EH (cell line): Measurements from ENCODE around the gene PACRG.

ENCODE experiments used
- DNase-seq: peaks from one replicate; pipeline ENCODE4 v3.0.0-alpha.2; 2015; ENCODE audit warnings: low read depth

Gene PACRG

DNA sequence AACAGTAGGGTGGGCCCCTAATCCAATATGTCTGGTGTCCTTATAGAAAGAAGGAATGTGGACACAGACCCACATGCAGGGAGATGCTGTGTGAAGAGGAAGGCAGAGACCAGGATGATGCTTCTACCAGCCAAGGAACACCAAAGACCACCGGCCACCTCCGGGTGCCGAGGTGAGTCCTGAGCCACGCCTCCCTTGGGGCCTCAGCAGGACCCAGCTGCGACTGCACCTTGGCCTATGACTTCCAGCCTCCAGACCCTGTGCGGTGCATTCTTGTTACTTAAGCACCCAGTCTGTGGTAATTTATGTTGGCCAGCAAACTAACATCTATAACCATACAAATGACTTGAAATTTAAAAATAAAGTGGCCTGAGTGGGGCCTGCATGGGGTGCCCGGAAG, 607.3 kb downstream of the PACRG start:
- no peak for DNase-seq

DNA sequence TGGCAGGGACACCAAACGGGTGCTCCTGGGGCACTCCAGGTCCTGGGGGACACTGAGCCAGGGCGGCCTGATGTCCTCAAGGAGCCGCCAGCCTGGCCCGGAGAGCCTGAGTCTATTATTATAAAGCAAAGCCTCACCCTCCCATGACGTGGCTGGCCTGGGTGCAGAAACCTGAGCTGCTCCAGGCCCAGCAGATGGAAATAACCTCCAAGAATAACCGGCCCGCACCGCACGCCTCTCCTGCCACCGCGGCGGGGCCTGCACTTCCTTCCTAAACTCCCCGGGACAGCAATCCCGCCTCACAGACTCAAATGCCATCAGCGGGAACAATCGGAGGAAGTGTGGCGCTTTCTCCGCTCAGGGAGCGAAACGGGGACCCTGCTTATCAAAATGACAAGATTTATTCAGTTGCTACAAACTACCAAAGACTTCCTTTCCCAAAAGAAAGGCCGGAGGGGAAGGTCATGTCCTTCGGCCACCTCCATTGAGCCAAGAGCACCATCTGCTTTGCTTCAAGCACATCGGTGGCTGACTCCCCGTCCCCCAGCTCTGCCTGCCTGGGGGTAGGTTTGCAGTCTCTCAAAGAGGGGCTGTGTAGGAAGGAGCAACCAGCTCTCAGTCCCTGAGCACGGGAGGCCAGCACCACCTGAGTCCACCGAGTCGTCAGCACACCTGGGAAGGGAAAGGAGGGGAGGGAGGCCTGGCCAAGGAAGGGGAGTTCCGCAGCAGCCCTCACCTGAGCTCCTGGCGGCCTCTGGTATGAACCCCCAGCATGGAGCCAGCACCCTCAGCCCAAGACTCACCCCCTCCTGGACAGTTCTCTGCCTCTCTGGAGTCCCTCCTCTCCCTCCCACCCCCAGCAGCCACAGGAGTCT, 608.1 kb downstream of the PACRG start:
- DNase-seq = no peak

DNA sequence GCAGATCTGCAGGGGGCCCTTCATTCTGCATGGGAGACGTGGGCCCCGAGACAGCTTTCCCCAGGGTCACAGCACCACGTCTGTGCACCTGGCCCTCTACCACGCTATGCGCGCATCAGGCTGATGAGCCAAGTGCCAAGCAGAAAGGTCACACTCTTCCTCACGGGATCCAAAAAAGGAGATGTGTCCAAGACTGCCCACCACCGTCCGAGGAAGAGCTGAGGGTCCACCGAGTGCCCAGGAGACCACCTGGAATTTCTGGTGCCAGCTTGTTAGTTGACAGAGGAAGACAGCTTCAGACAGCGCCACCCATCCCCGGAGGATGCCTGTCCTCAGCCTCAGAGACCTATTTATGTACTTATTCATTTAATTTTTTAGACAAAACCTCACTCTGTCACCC, 609.2 kb downstream of the PACRG start:
- DNase-seq = no peak

DNA sequence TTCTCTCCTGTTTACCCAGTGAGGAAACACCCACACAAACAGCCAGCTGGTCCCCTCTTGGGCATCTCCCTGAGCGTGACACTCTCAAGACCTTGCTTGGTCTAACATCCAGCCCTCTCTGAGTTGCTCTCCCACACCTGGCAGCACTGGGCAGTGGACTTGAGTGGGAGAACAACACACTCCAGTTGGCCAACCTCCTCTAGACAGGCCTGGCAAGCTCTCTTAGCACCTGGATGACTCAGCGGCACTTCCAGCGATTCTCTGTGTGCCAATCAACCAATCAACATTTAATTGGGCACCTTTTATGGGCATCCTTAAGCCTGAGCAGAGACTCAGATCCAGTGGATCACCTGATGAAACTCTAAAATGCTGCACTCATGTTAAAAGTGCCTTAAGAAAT, 610.2 kb downstream of the PACRG start:
- no peak for DNase-seq

DNA sequence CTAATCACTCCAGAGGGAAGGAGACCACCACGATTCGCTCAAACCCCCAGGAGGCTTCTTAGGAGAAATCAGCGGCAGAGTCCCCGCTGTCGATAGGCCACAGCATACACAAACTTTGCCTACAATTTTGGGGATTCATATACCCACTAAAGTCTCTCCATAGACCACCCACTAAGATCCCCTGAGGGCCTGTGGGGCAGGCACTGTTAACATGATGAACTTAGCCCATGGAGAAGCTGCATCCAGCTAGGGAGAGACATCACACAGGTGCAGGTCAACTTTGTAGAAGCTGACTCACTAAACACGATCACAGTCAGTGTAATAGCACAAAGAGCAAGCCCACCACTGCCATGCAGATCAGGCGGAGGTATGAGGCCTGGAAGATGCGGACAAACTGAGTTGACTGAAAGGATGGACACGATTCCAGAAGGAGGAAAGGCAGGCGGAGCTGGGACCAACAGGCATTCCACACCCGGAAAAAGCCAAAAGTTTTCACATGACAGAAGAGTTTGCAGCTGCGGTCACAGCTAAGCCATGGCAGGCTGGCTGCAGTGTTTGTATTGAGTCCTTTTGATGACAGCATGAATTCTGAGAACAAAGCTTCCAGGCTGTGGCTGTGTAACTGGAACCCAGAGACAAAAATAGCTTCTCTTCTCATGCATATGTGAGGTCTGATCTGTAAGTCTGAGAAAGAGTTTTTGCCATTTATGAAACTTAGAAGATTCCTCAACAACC, 611.1 kb downstream of the PACRG start:
- peak; percentile 4 for DNase-seq

DNA sequence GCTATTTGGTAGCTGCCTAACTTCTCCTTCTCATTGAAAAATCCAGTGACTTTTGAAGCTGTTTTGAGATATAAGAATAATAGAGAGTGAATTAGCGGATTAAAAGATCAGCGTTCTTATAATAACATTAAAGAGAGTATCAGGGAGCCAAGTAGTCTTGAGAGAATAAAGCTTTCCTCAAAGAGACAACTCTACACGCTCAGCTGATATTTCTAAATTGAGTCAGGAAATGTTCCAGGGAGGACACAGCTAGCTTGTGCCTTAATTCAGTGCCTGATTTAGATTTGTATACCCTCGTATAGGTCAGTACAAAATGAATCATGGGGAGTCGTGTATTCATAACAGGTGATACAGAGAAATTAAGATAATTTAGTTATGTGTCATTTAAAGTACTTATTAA, 611.7 kb downstream of the PACRG start:
- no peak for DNase-seq

DNA sequence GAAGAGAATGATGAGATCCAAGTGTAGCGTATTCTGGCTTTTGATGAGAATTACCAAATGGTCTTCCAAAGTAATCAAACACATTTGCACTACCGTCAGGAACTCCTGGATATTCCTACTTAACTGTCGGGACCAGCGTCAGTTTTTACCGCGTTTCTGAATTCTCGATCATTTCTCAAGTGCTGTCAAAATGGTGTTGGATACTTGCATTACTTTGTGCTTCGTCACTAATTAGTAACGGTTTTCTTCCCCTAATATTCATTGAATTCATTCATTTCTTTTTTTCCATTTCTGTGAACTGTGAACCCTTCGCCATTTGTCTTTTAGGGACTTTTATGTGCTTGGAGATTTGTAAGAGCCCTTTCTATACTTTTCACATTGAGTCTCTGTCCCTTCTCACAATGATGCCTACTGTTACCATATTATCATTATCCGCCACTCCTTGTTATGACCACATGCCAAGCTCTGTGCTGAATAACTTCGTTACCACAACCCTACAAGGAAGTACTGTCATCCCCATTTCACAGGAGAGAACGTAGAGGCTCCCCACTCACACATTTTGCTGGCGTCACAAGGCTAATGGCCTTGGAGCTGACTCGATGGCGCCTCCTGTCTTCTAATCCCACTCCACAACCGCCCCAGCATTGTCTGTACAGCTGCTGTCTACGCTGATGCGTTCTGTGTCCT, 612.6 kb downstream of the PACRG start:
- no peak for DNase-seq

DNA sequence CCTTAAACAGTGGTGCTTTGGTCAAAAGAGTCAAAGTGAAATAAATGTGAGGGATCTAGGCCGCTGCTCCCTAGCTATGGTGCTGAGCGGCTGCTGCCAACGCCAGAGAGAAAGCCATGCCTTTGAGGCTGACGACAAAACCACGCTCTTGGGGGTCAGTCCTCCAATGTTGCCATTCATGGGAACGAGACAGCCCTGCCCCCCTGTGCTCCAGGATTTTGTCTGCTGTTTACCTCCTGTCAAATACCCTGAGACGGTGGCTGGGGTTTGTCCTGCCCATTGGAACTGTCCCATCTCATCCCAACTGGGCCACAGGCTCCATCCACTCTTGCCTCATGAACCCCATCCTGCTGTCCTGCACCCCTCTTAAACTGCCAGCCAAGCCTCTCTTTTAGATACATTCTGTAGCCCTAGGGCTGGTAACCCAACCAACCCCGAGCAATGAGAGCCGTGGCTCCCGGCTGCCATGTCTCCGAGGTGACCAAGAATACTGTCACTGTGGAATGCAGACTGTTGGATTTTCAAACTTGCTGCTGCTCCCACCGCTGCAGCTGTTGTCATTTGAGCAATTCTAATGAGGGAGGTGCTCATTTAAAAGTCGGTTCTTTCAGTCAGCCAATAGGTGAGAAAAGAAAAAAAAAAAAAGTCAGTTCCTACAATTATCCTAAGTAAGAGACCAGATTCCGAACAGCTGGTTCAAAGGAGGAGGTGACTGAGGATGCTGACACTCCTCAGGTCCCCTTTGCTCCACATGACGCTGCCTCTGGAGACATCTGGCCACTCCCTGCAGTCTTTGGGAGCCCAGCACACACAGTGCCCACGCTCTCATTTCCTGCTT, 613.7 kb downstream of the PACRG start:
- DNase-seq = no peak

DNA sequence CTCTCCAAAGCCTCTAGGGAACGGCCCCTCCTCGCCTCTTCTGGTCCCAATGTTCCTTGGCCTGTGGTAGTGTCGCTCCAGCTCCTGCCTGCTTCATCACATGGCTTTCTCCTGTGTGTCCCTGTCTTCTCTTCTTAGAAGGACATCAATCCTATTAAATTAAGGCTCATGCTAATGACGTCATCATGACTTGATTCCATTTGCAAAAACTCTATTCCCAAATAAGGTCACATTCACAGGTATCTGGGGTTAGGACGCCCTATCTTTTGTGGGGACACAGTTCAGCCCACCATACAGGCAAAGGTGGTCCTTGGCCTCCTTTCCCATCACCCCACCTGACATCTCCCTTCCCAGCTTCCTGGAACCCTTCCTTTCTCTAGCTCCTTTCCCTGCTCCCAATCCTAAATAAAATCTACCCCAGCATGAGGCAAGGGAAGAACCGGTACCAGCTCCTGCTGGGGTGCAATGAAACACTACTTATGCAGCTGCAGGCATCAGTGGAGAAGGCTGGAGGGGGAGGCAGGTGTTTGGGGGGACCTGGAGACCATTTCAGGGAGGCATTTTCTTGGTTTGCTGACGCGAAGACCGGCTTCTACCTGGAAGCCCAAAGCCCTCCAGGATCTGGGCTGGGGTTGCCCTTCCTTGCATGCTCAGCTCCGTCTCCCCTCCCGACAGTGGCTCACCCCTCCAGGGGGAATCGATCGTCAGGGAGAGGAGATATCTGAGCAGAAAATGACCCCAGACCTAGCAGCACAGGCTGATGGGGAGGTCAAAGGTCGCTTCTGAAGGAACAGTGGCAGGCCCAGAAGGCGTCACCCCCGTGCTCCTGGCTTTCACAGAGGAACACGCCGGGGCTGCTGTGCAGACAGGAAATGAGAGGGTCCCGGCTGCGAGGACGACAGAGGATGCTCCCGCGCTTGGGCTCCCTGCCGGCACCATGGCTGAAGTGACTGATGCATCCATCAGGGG, 615.1 kb downstream of the PACRG start:
- no peak for DNase-seq

DNA sequence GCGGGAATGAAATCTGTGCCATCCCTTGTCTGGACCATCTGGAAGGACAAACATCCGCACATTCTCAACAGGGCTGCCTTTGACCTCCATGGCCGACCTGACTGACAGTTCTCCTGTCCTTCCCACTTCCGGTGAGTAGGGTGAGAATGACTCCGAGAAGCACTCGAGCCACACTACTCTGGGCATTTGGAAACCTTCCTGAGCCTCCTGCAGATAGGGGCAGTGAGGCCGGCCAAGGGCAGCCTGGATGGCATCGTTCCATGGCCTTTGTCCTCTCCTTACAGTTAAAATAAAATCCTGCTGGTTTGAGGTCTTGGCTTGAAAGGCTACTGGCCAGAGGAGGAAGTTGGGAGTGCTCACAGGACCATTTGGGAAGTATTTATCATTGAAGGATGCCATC, 615.8 kb downstream of the PACRG start:
- DNase-seq = no peak

DNA sequence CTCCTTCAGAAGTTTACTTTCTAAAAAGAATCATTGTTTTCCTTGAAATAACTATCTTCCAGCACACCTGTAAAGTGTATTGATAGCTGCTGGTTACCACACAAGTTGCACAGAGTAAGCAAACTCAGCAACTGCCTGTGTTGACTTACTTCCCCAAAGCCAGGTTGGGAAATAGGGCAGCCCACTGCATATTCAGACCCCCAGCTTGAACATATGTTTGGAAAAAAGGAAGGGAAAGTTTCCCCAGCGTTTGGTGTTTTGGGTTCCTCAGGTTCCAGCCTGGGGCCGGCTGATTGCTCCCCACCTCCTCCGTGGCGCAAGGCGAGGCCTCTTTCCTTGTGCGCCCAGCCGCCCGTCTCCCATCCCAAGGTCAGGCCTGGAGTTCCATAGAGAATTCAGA, 616.6 kb downstream of the PACRG start:
- no peak for DNase-seq

DNA sequence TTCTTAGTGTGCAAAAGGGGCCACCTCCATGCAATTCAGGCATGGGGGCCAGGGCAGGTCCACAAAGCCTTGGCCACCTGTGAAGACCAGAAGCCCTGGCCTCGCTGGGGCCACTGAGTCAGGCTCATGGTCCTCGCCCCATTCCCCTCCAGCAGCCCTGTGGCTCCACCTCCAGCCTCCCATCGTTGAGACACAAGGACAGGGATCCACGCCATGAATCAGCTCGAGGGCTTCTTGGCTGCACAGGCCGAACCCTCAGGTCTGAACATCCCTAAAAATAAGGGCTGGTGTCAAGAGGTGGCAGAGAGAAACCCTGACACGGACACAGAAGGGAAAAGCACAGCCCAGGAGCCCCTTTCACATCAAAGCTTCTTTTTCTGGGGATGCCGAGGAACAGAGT, 618.2 kb downstream of the PACRG start:
- no peak for DNase-seq

DNA sequence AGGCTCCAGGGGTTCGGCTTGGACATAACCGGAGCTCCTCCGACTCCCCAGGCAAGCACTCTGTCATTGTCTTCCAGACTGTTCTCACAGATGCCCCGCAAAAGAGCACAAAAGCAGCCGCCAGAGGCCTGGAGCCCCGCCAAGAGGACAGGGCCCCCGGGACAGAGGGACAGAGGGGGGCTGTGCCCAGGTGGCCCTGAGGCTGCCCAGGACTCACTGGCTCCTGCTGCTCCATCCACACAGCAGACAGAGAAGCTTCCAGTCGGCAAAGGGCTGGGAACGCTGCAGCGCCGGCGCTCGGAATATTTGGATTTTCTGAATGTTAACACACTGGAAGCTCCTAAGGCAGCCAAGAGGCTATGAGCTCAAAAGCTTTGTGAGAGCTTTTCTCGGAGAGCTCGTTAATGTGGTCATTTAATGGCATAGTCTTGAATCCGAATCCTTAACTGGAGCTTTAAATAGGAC, 618.8 kb downstream of the PACRG start:
- DNase-seq = no peak

DNA sequence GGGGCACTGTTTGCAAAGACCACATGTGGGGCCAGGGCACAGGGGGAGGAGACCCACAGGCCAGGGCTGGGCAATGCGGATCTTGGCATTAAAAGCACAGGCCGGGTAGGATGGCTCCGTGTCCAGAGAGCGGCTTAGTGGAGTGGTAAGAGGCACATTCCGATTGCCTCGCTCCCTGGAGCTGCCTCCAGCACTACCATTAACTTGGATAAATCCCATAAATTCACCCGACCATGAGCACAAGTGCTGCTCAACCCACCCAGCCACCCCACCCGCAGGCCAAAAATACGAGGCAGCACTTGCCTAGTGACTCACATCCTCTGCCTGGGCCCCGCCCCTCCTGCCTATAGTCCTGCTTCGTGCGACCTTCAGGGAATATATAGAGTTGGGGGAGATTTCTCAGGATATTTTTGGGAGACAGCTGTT, 619.3 kb downstream of the PACRG start:
- DNase-seq = no peak

DNA sequence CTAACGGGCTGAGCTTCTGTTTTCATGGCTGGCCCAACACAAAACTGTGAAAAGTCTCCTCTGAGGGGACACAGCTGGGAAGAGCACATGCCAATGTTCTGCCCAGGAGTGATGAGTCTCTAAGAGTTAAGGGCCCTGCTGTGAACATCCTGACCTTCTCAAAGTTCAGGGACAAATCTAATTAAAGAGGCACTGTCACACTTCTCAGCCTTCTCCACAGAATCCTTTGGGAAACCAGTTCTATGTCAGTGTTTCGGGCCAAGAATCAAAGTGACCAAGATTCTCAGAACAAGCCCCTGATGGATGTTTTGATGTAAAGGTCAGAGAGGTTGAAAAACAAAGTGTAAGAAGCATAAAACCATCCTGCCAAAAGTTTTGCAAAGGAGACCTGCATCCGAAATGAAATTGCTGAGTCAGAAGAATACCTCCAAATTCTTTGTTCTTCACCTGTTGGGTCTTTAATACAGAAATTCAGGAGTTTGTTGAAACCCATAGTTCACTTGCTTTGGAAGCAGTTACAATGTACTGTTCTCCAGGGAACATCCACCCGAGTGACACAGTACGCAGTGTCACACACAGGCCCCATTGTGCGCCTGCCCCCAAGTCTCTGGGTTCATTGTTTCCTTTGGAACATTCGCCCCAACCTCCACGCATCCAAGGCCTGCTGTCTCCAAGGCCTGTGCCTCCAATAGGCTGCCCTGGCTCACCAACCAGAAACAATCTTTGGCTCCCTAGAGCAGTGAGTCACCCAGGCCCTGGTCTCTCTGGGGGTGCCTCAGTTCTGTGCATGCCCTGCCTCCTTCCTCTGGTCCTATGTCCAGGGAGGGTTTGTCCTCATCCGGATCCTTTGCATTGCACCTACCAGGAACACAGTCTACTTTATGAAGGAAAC, 621.3 kb downstream of the PACRG start:
- no peak for DNase-seq

DNA sequence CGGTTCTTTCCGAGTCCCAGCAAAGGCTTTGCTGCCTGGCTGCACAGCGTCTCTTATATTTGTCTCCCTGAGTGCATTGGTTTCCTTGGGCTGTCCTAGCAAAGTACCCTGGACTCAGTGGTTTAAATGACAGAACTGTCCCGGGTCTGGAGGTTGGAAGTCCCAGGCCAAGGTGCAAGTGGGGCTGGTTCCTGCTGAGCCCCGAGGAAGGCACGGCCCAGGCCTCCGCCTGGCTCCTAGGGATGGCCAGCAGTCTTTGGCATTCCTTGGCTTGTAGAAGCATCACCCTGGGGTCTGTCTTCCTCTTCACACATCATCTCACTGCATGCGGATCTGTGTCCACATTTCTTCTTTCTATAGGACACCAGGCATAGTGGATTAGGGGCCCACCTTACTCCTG, 621.9 kb downstream of the PACRG start:
- no peak for DNase-seq

DNA sequence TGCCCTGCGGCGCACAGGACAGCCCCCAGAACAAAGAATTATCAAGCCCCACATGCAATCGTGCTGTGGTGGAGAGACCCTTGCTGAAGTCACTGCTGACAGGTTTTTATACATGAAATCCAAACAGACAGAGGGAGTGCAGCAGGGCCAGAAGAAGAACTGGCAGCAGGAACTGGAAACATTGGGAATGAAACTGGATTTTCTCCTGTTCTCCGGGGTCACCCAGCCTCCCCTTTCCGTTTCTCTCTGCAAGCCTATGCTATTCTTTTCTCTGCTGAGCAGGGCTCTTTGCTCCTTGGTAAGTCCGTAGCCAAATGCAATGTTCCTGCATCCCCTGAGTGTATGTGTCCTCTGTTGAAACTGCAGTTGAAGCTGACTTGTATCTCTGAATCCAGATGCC, 623.2 kb downstream of the PACRG start:
- no peak for DNase-seq

DNA sequence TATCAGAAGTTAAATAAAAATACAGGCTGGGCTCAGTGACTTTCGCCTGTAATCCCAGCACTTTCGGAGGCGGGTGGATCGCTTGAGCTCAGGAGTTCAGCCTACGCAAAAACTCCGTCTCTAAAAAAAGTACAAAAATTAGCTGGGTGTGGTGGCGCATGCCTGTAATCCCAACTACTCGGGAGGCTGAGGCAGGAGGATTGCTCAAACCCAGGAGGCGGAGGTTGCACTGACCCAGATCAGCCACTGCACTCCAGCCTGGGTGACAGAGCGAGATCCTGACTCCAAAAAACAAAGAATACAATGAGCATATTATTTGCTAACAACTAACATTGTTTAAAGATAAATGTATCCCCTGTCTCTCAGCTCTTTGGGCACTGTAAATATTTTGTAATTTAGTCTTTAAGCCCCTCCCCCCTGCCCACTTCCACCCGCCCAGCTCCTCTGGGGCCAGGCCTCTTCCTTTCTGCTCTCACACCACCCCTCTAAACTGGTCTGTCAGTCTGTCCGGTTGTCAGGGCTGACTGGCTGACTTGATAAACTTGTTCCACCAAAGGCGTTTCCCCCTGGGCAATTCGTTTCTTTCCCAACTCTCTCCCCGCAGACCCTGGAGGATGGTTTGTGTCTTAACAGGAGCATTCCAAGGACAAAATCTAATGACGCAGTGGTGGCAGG, 624.4 kb downstream of the PACRG start:
- no peak for DNase-seq

DNA sequence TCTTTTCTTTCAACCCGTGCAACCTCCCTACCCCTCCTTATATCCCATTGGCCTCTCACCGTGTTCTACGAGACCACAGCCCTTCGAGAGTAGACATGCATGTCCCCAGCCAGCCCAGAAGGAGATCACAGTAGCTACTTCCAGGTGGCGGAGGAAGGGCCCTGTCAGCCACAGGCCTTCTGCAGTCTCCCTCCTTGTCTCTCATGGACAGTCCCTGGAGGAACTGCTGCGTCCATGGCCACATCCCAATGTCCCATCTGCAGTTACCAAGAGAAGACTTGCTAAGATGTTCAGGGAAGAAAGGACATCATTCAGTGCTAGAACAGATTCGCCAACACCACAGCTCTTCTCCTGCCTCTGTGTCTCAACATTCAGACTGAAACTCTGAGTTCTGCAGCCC, 625.2 kb downstream of the PACRG start:
- no peak for DNase-seq
